GM19238 (cell line): ENCODE data around the gene IAH1.

ENCODE experiments used
- DNase-seq: peaks from one replicate; pipeline ENCODE4 v3.0.0; 2011; ENCODE audit warnings: low spot score; ENCODE audit not compliant: insufficient read length

IAH1 gene

GRCh38 chr2:9474361-9475057 is at the start of gene IAH1:
IAH1 (plus strand) TSS chr2:9474551; CDS start chr2:9474567, 16 bp downstream.
- DNase-seq, result peak; percentile 76

- no peak for DNase-seq
These were observed 45.3 kb upstream of the IAH1 start for GRCh38 chr2:9428965-9429577.

- DNase-seq, result no peak
These were observed 43.7 kb upstream of the IAH1 start for GRCh38 chr2:9430316-9431293.

GRCh38 chr2:9434489-9434888 is 39.9 kb upstream of the IAH1 start:
- no peak for DNase-seq

- no peak for DNase-seq
These were observed 34.8 kb upstream of the IAH1 start for GRCh38 chr2:9439536-9439935.

GRCh38 chr2:9440058-9440727 is 34.2 kb upstream of the IAH1 start:
- DNase-seq, result no peak

- DNase-seq, result no peak
These were observed 32.8 kb upstream of the IAH1 start for GRCh38 chr2:9441556-9441955.

- no peak for DNase-seq
These were observed 30.8 kb upstream of the IAH1 start for GRCh38 chr2:9443526-9443925.

- no peak for DNase-seq
These were observed 29.3 kb upstream of the IAH1 start for GRCh38 chr2:9445089-9445488.

- DNase-seq, result no peak
These were observed 23.1 kb upstream of the IAH1 start for GRCh38 chr2:9451231-9451630.

GRCh38 chr2:9460441-9461017 is 13.8 kb upstream of the IAH1 start:
- no peak for DNase-seq

- DNase-seq, result no peak
These were observed 13.3 kb upstream of the IAH1 start for GRCh38 chr2:9461079-9461478.

- no peak for DNase-seq
These were observed 12.0 kb upstream of the IAH1 start for GRCh38 chr2:9462313-9462712.

- no peak for DNase-seq
These were observed 11.3 kb upstream of the IAH1 start for GRCh38 chr2:9462886-9463697.

- no peak for DNase-seq
These were observed 10.7 kb upstream of the IAH1 start for GRCh38 chr2:9463698-9464034.

GRCh38 chr2:9465170-9465569 is 9.2 kb upstream of the IAH1 start:
- DNase-seq, result no peak

- no peak for DNase-seq
These were observed 8.1 kb upstream of the IAH1 start for GRCh38 chr2:9466147-9466683.

GRCh38 chr2:9467687-9468086 is 6.7 kb upstream of the IAH1 start:
- DNase-seq, result no peak

- no peak for DNase-seq
These were observed 3.1 kb upstream of the IAH1 start for GRCh38 chr2:9471206-9471605.

GRCh38 chr2:9472511-9472910 is 1.8 kb upstream of the IAH1 start:
- no peak for DNase-seq
